ENCODE data around the gene GGA1.

GRCh38 chr22:37635157-37635556 is 26.5 kb downstream of the GGA1 start:
- TF ChIP-seq EZH2 (IDR thresholded peaks at IDR 0.05; ENCODE audit: borderline replicate concordance, low read depth, low read length, severe bottlenecking) (no peak), CTCF (IDR thresholded peaks at IDR 0.05; ENCODE audit: borderline replicate concordance, extremely low read depth, low read length, poor library complexity, severe bottlenecking) (no peak)

Data from DND-41 (cell line).